Neuron (in vitro differentiated cells): ENCODE measurements around the gene SCAF1.

Source experiments
- H2AFZ ChIP-seq: one replicate; pipeline ENCODE4 v1.6.1; 2013; ENCODE audit warnings: low read depth, mild to moderate bottlenecking, inconsistent platforms, low read length, moderate library complexity
- H3K27me3 ChIP-seq: one replicate; pipeline ENCODE4 v1.6.1; 2013; ENCODE audit warnings: low read length; ENCODE audit not compliant: insufficient read depth
- H3K36me3 ChIP-seq: one replicate; pipeline ENCODE4 v1.6.1; 2013; ENCODE audit warnings: low read length; ENCODE audit not compliant: insufficient read depth
- H3K4me1 ChIP-seq: one replicate; pipeline ENCODE4 v1.6.1; 2013; ENCODE audit warnings: low read length; ENCODE audit not compliant: insufficient read depth
- H3K4me3 ChIP-seq: 2 replicates; pipeline ENCODE4 v1.5.1; 2013; ENCODE audit warnings: mild to moderate bottlenecking, low read length, moderate library complexity
- H3K9me3 ChIP-seq: one replicate; pipeline ENCODE4 v1.6.1; 2013; ENCODE audit warnings: low read length

The SCAF1 gene

DNA sequence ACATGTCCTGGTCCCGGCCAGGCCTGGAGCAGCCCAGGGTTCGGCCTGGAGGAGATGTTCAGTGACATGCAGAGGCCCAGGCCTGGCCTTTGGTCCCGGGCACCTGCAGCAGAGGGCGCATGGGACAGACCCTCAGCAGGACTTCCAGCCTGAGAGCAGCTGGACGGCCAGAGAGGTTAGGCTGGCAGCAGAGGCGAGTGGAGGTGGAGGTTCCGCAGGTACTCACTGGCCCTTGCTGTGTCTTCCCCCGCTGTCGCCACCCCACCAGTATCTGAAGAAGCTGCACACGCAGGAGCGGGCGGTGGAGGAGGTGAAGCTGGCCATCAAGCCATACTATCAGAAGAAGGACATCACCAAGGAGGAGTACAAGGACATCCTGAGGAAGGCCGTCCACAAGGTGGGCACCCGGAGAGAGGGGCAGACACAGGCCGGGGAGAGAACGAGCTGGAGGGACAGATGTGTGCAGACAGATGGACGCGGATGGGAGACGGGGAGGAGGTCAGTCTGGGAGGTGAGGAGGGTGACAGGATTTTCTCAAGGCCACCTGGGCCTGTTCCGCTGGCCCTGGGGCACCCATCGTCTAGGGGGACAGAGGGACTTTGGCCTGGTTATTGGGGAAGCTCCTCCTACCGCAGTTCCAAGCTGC, 15.6 kb downstream of the SCAF1 start:
- Histone ChIP-seq H3K36me3 (peaks cover 89% of the 10 kb centered on the region), H3K27me3 (no peaks in the 10 kb centered on the region), H3K4me1 (no peaks in the 10 kb centered on the region), H2AFZ (no peak overlapping the region), H3K9me3 (peaks cover 4% of the 10 kb centered on the region), H3K4me3 (no peak overlapping the region)

- no peaks in the 10 kb centered on the region for H3K27me3 ChIP-seq
- H3K9me3 ChIP-seq: peaks cover 4% of the 10 kb centered on the region
- H3K4me3 ChIP-seq: no peak overlapping the region
- peaks cover 90% of the 10 kb centered on the region for H3K36me3 ChIP-seq
- H3K4me1 ChIP-seq: no peaks in the 10 kb centered on the region
- H2AFZ ChIP-seq: no peak overlapping the region
Measured at GRCh38 chr19:49658139-49658517, 16.1 kb downstream of the SCAF1 start.

- Histone ChIP-seq H3K9me3 (peaks cover 4% of the 10 kb centered on the region), H3K4me1 (no peaks in the 10 kb centered on the region), H3K36me3 (peaks cover 85% of the 10 kb centered on the region), H3K4me3 (no peak overlapping the region), H2AFZ (no peak overlapping the region), H3K27me3 (no peaks in the 10 kb centered on the region)
Measured at GRCh38 chr19:49658566-49659442, 16.8 kb downstream of the SCAF1 start.

GRCh38 chr19:49660338-49660961, 18.4 kb downstream of the SCAF1 start:
- Histone ChIP-seq H3K27me3 (no peaks in the 10 kb centered on the region), H3K4me1 (peaks cover 9% of the 10 kb centered on the region), H3K36me3 (peaks cover 69% of the 10 kb centered on the region), H3K4me3 (no peak overlapping the region), H3K9me3 (peaks cover 4% of the 10 kb centered on the region), H2AFZ (no peak overlapping the region)

DNA sequence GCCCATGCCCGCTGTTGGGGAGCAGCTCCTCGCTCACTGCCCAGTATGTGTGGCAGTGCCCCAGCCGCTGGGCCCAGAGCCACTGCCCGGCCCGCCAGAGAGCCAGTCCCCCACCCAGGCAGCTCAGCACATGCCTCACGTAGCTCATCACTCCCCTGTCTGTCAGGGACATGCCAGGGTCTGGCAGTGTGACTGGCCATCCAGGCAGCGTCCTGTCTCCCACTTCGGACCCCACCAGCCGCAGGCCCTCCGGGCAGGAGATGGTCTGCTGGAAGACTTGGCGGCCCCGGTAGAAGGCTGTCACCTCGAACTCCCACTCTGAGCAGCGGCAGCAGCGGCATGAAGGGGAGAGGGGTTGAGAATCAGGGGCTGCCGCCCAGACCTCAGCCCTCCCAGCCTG, 20.0 kb downstream of the SCAF1 start:
- no peak overlapping the region for H3K4me3 ChIP-seq
- H3K36me3 ChIP-seq: peaks cover 55% of the 10 kb centered on the region
- peaks cover 4% of the 10 kb centered on the region for H3K9me3 ChIP-seq
- H3K4me1 ChIP-seq: peaks cover 14% of the 10 kb centered on the region
- H3K27me3 ChIP-seq: no peaks in the 10 kb centered on the region
- H2AFZ ChIP-seq: no peak overlapping the region

DNA sequence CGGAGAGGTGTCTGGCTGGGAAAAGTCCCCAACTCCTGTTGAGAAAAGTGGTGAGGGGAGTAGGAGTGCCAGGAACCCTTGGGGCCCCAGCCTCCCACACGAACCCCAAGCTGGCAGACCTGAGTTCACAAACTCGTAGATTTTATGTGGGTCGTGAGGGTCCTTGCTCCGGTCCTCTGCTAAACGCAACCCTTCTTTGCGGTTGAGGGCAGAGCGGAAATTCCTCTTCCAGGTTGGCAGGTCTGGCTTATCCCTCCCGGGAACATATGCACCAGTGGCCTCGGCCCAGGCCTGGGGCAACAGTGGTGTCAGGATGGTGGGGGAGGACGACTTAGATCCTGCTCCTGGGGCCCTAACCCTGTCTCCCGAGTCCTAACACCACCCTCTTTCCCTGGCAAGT, 21.2 kb downstream of the SCAF1 start:
- Histone ChIP-seq H3K4me3 (no peak overlapping the region), H3K9me3 (peaks cover 4% of the 10 kb centered on the region), H3K36me3 (peaks cover 45% of the 10 kb centered on the region), H3K27me3 (no peaks in the 10 kb centered on the region), H2AFZ (no peak overlapping the region), H3K4me1 (peaks cover 14% of the 10 kb centered on the region)

- H3K27me3 ChIP-seq: no peaks in the 10 kb centered on the region
- H3K4me1 ChIP-seq: peaks cover 14% of the 10 kb centered on the region
- peak overlapping the region; percentile 65 for H3K4me3 ChIP-seq
- H3K36me3 ChIP-seq: peaks cover 34% of the 10 kb centered on the region
- peaks cover 4% of the 10 kb centered on the region for H3K9me3 ChIP-seq
- no peak overlapping the region for H2AFZ ChIP-seq
Measured at GRCh38 chr19:49664171-49665035, 22.4 kb downstream of the SCAF1 start.

- Histone ChIP-seq H3K27me3 (no peaks in the 10 kb centered on the region), H3K9me3 (peaks cover 2% of the 10 kb centered on the region), H3K4me3 (peak overlapping the region; percentile 65), H3K4me1 (peaks cover 14% of the 10 kb centered on the region), H3K36me3 (peaks cover 33% of the 10 kb centered on the region), H2AFZ (no peak overlapping the region)
Measured at GRCh38 chr19:49665036-49665350, 23.0 kb downstream of the SCAF1 start.

GRCh38 chr19:49665351-49666119, 23.5 kb downstream of the SCAF1 start, which contains the start of the genes BCL2L12 and IRF3:
BCL2L12 (plus strand) TSS chr19:49665933; CDS start chr19:49666693, 760 bp downstream.
IRF3 (minus strand) TSS chr19:49665857; CDS start chr19:49664838, 1,019 bp downstream.
- no peaks in the 10 kb centered on the region for H3K9me3 ChIP-seq
- peaks cover 29% of the 10 kb centered on the region for H3K36me3 ChIP-seq

GRCh38 chr19:49666120-49666444, 24.1 kb downstream of the SCAF1 start:
- Histone ChIP-seq H3K9me3 (no peaks in the 10 kb centered on the region), H3K27me3 (no peaks in the 10 kb centered on the region), H2AFZ (no peak overlapping the region), H3K36me3 (peaks cover 25% of the 10 kb centered on the region), H3K4me1 (peaks cover 14% of the 10 kb centered on the region), H3K4me3 (peak overlapping the region; percentile 65)

More at GRCh38 chr19:49665351-49666119, 23.5 kb downstream of the SCAF1 start, which contains the start of the genes BCL2L12 and IRF3:
- Histone ChIP-seq H3K27me3 (no peaks in the 10 kb centered on the region), H2AFZ (no peak within 1 kb of the TSS), H3K4me1 (peaks cover 14% of the 10 kb centered on the region), H3K4me3 (peak within 1 kb of the TSS; percentile 65)

DNA sequence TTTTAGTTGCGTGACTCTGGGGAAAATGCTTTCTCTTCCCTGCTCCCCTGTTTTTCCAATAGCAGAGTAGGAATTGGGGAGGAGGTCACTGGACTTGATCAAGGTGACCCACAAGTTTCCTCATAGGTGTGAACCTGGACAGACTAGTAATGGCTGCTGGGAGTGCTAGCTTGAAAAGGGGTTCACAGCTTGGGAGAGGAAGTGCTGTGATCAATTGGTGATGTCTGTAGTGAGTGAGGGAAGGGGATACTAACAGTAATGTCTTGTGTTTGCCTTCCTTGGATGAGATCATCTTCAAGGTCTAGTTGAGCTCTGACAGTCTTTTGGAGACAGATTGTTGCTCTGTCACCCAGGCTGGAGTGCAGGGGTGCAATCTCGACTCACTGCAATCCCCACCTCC, 25.5 kb downstream of the SCAF1 start:
- H3K27me3 ChIP-seq: no peaks in the 10 kb centered on the region

GRCh38 chr19:49669516-49669915, 27.5 kb downstream of the SCAF1 start:
- H3K36me3 ChIP-seq: peaks cover 11% of the 10 kb centered on the region
- H2AFZ ChIP-seq: no peak overlapping the region
- no peaks in the 10 kb centered on the region for H3K9me3 ChIP-seq
- H3K4me1 ChIP-seq: peaks cover 17% of the 10 kb centered on the region
- H3K4me3 ChIP-seq: no peak overlapping the region
- H3K27me3 ChIP-seq: no peaks in the 10 kb centered on the region

More for the DNA sequence above, 25.5 kb downstream of the SCAF1 start:
- peaks cover 14% of the 10 kb centered on the region for H3K36me3 ChIP-seq
- H3K4me1 ChIP-seq: peaks cover 21% of the 10 kb centered on the region
- H3K9me3 ChIP-seq: no peaks in the 10 kb centered on the region
- H3K4me3 ChIP-seq: no peak overlapping the region
- no peak overlapping the region for H2AFZ ChIP-seq
